OCI-LY1 (cell line): ENCODE measurements around the gene CUX1.

Source experiments
- H2AFZ ChIP-seq: fragments of 200-600 bp; sonication (generic), shearing (Covaris generic); 2 replicates; pipeline ENCODE4 v1.6.0; 2014; ENCODE audit warnings: antibody characterized with exemption, mild to moderate bottlenecking, low read length
- H3F3A ChIP-seq: fragments of 200-600 bp; sonication (generic), shearing (Covaris generic); 2 replicates; pipeline ENCODE4 v1.6.0; 2014; ENCODE audit warnings: mild to moderate bottlenecking, antibody characterized with exemption, low read length, moderate library complexity; ENCODE audit not compliant: insufficient read depth
- H3K27ac ChIP-seq: fragments of 200-600 bp; sonication (generic); 2 replicates; pipeline ENCODE4 v1.5.1; 2014; ENCODE audit warnings: low read length, mixed run types, mild to moderate bottlenecking, low read depth; ENCODE audit not compliant: poor library complexity, severe bottlenecking
- H3K27me3 ChIP-seq: fragments of 200-600 bp; sonication (generic); 2 replicates; pipeline ENCODE4 v1.6.0; 2014; ENCODE audit warnings: antibody characterized with exemption, mild to moderate bottlenecking, low read length, moderate library complexity; ENCODE audit not compliant: insufficient read depth
- H3K36me3 ChIP-seq: fragments of 200-600 bp; sonication (generic); 2 replicates; pipeline ENCODE4 v1.6.1; 2014; ENCODE audit warnings: mild to moderate bottlenecking, antibody characterized with exemption, low read length, moderate library complexity, mixed read lengths; ENCODE audit not compliant: insufficient read depth
- H3K4me1 ChIP-seq: fragments of 200-600 bp; sonication (generic); 2 replicates; pipeline ENCODE4 v1.5.1; 2014; ENCODE audit warnings: mild to moderate bottlenecking, low read length, moderate library complexity; ENCODE audit not compliant: insufficient read depth, severe bottlenecking
- H3K4me2 ChIP-seq: fragments of 200-600 bp; sonication (generic), shearing (Covaris generic); 2 replicates; pipeline ENCODE4 v1.6.1; 2014; ENCODE audit warnings: low read length
- H3K4me3 ChIP-seq: fragments of 200-600 bp; sonication (generic); 2 replicates; pipeline ENCODE4 v1.5.1; 2014; ENCODE audit warnings: low read length, low read depth, mild to moderate bottlenecking, mixed read lengths; ENCODE audit not compliant: poor library complexity, severe bottlenecking
- H3K79me2 ChIP-seq: fragments of 200-600 bp; shearing (Covaris generic); 2 replicates; pipeline ENCODE4 v1.6.1; 2016; ENCODE audit warnings: mixed run types, low read length, mixed read lengths; ENCODE audit not compliant: insufficient read depth
- H3K9ac ChIP-seq: fragments of 200-600 bp; sonication (generic), shearing (Covaris generic); 2 replicates; pipeline ENCODE4 v1.6.1; 2014; ENCODE audit warnings: mild to moderate bottlenecking, low read length, mixed read lengths
- H3K9me2 ChIP-seq: fragments of 200-600 bp; sonication (generic), shearing (Covaris generic); 2 replicates; pipeline ENCODE4 v1.6.1; 2014; ENCODE audit warnings: low read depth, mild to moderate bottlenecking, low read length, mixed read lengths
- H3K9me3 ChIP-seq: fragments of 200-600 bp; shearing (Covaris generic); 2 replicates; pipeline ENCODE4 v1.6.1; 2014; ENCODE audit warnings: low read length, mixed read lengths
- H4K20me1 ChIP-seq: fragments of 200-600 bp; sonication (generic), shearing (Covaris generic); 2 replicates; pipeline ENCODE4 v1.6.0; 2016; ENCODE audit warnings: mild to moderate bottlenecking, low read length; ENCODE audit not compliant: insufficient read depth
- CTCF ChIP-seq: fragments of 200-600 bp; sonication (generic), shearing (Covaris generic); IDR thresholded peaks from 2 replicates; pipeline ENCODE4 v1.5.1; 2017; ENCODE audit warnings: mild to moderate bottlenecking, antibody characterized with exemption, low read length, moderate library complexity, mixed read lengths
- EZH2 ChIP-seq: fragments of 200-600 bp; sonication (generic), shearing (Covaris generic); IDR thresholded peaks from 2 replicates; pipeline ENCODE4 v1.8.0; 2017; ENCODE audit warnings: borderline replicate concordance, mixed run types, mild to moderate bottlenecking, antibody characterized with exemption, low read length, moderate library complexity, mixed read lengths

CUX1 gene

GRCh38 chr7:101910991-101911799 is 93.8 kb downstream of the CUX1 start:
- TF ChIP-seq EZH2: no peak
- Histone ChIP-seq H3K79me2 (peaks cover 75% of the 10 kb centered on the region), H3K9me2 (no peaks in the 10 kb centered on the region), H3K9me3 (no peaks in the 10 kb centered on the region), H3K9ac (no peak overlapping the region), H3K4me1 (peaks cover 63% of the 10 kb centered on the region), H3K4me3 (no peak overlapping the region), H3K27me3 (no peaks in the 10 kb centered on the region), H3K36me3 (peaks cover 35% of the 10 kb centered on the region), H3K4me2 (no peak overlapping the region), H3F3A (no peaks in the 10 kb centered on the region), H3K27ac (peak overlapping the region; percentile 18), H2AFZ (no peak overlapping the region), H4K20me1 (no peaks in the 10 kb centered on the region)

- TF ChIP-seq CTCF (no peak), EZH2 (no peak)
- Histone ChIP-seq H3K4me1 (peaks cover 55% of the 10 kb centered on the region), H3K79me2 (peaks cover 69% of the 10 kb centered on the region), H3K9ac (no peak overlapping the region; the same call in 1 of the 2 replicates), H3K36me3 (peaks cover 44% of the 10 kb centered on the region), H2AFZ (no peak overlapping the region), H3K9me3 (no peaks in the 10 kb centered on the region), H4K20me1 (no peaks in the 10 kb centered on the region), H3K27ac (peak overlapping the region; percentile 18), H3K4me2 (peak overlapping the region; percentile 16; the same call in 1 of the 2 replicates), H3K27me3 (no peaks in the 10 kb centered on the region), H3K9me2 (no peaks in the 10 kb centered on the region), H3K4me3 (no peak overlapping the region), H3F3A (no peaks in the 10 kb centered on the region)
These were observed 94.6 kb downstream of the CUX1 start for GRCh38 chr7:101911800-101912715.

GRCh38 chr7:101912716-101913110 is 95.3 kb downstream of the CUX1 start:
- Histone ChIP-seq H3K27me3 (no peaks in the 10 kb centered on the region), H3K9ac (no peak overlapping the region), H3F3A (no peaks in the 10 kb centered on the region), H3K79me2 (peaks cover 66% of the 10 kb centered on the region), H3K27ac (peak overlapping the region; percentile 18), H3K4me1 (peaks cover 50% of the 10 kb centered on the region), H4K20me1 (no peaks in the 10 kb centered on the region), H3K4me2 (peak overlapping the region; percentile 4; the same call in 1 of the 2 replicates), H2AFZ (no peak overlapping the region), H3K4me3 (no peak overlapping the region), H3K9me2 (no peaks in the 10 kb centered on the region), H3K36me3 (peaks cover 51% of the 10 kb centered on the region), H3K9me3 (no peaks in the 10 kb centered on the region)
- no peak for TF ChIP-seq CTCF
- TF ChIP-seq EZH2: no peak
